Measurements from ENCODE around the gene ATAD1.

ATAD1 gene

DNA sequence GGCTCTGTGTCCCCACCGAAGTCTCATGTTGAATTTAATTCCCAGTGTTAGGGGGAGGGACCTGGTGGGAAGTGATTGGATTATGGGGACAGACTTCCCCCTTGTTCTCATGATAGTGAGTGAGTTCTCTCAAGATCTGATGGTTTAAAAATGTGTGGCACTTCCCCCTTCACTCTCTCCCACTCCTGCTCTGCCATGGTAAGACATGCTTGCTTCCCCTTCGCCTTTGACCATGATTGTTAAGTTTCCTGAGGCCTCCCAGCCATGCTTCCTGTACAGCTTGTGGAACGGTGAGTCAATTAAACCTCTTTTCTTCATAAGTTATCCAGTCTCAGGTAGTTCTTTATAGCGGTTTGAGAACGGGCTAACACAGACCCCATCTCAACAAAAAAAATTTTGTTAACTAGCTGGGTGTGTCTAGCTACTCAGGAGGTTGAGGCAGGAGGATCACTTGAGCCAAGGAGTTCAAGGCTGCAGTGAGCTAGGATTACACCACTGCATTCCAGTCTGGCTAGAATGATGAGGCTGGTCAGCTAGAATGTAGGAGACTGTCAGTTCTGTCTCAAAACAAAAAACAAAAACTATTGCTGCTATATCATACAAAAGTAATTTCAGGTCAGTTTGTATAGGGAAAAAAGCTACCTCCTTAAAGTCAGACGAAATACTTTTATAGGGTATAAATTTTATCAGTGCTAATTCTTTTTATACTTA lies 57.7 kb downstream of the ATAD1 start:
- DNase-seq = no peak
- WGBS (ENCODE audit: extremely low coverage, insufficient coverage, insufficient read length) = no CpG with 5 or more reads among the region's 6 CpGs

GRCh38 chr10:87759551-87759950 lies 58.5 kb downstream of the ATAD1 start:
- Histone ChIP-seq H2BK12ac (ENCODE audit: low read length) (no peak overlapping the region), H2AK5ac (ENCODE audit: low read length) (no peak overlapping the region), H3K27ac (ENCODE audit: low read depth, low read length) (no peak overlapping the region), H3K23ac (ENCODE audit: low read length) (no peak overlapping the region), H3K4me3 (ENCODE audit: low read depth, low read length) (no peak overlapping the region), H4K12ac (ENCODE audit: low read depth, low read length) (no peak overlapping the region), H3K9me3 (ENCODE audit: insufficient read depth, low read depth, low read length) (no peaks in the 10 kb centered on the region), H3K27me3 (ENCODE audit: insufficient read depth, low read length) (no peaks in the 10 kb centered on the region), H3K79me2 (ENCODE audit: control insufficient read depth, insufficient read depth, low read length, poor library complexity) (no peaks in the 10 kb centered on the region), H2AFZ (ENCODE audit: insufficient read depth, low read length, poor library complexity) (no peak overlapping the region), H4K8ac (ENCODE audit: low read depth, low read length) (no peak overlapping the region), H3K79me1 (ENCODE audit: low read length) (no peaks in the 10 kb centered on the region), H2BK120ac (ENCODE audit: insufficient read depth, low read length, poor library complexity) (no peak overlapping the region), H3K14ac (ENCODE audit: low read length) (no peak overlapping the region), H3K18ac (ENCODE audit: low read length) (no peak overlapping the region), H3K4me2 (ENCODE audit: low read length) (no peak overlapping the region), H3K4ac (ENCODE audit: low read depth, low read length) (no peak overlapping the region), H2BK5ac (ENCODE audit: low read depth, low read length, poor library complexity) (no peak overlapping the region), H3K4me1 (ENCODE audit: control insufficient read depth in 1 of 2, insufficient read depth in 2 of 2, low read length in 2 of 2) (no peaks in the 10 kb centered on the region), H3K9ac (ENCODE audit: low read length) (no peak overlapping the region), H3K36me3 (ENCODE audit: control insufficient read depth in 1 of 2, insufficient read depth in 2 of 2, low read length in 2 of 2) (peaks cover 2 to 8% of the 10 kb centered on the region in 2 experiments), H4K91ac (ENCODE audit: low read depth, low read length) (no peak overlapping the region)
- no peak for DNase-seq

More for the DNA sequence above, 57.7 kb downstream of the ATAD1 start:
- no peak overlapping the region for H2AK5ac ChIP-seq (ENCODE audit: low read length)
- H3K4me1 ChIP-seq (ENCODE audit: control insufficient read depth in 1 of 2, insufficient read depth in 2 of 2, low read length in 2 of 2) = no peaks in the 10 kb centered on the region
- H3K4me3 ChIP-seq (ENCODE audit: low read depth, low read length) = no peak overlapping the region
- no peaks in the 10 kb centered on the region for H3K79me2 ChIP-seq (ENCODE audit: control insufficient read depth, insufficient read depth, low read length, poor library complexity)
- H4K8ac ChIP-seq (ENCODE audit: low read depth, low read length) = no peak overlapping the region
- H2BK120ac ChIP-seq (ENCODE audit: insufficient read depth, low read length, poor library complexity) = no peak overlapping the region
- H3K14ac ChIP-seq (ENCODE audit: low read length) = no peak overlapping the region
- H3K79me1 ChIP-seq (ENCODE audit: low read length) = no peaks in the 10 kb centered on the region
- H2AFZ ChIP-seq (ENCODE audit: insufficient read depth, low read length, poor library complexity) = no peak overlapping the region
- H4K12ac ChIP-seq (ENCODE audit: low read depth, low read length) = no peak overlapping the region
- no peak overlapping the region for H3K4ac ChIP-seq (ENCODE audit: low read depth, low read length)
- no peak overlapping the region for H3K18ac ChIP-seq (ENCODE audit: low read length)
- no peak overlapping the region for H2BK12ac ChIP-seq (ENCODE audit: low read length)
- no peak overlapping the region for H4K91ac ChIP-seq (ENCODE audit: low read depth, low read length)
- no peaks in the 10 kb centered on the region for H3K27me3 ChIP-seq (ENCODE audit: insufficient read depth, low read length)
- H3K4me2 ChIP-seq (ENCODE audit: low read length) = no peak overlapping the region
- no peak overlapping the region for H3K27ac ChIP-seq (ENCODE audit: low read depth, low read length)
- no peak overlapping the region for H3K9ac ChIP-seq (ENCODE audit: low read length)
- H3K23ac ChIP-seq (ENCODE audit: low read length) = no peak overlapping the region
- no peak overlapping the region for H2BK5ac ChIP-seq (ENCODE audit: low read depth, low read length, poor library complexity)
- peaks cover 2 to 8% of the 10 kb centered on the region in 2 experiments for H3K36me3 ChIP-seq (ENCODE audit: control insufficient read depth in 1 of 2, insufficient read depth in 2 of 2, low read length in 2 of 2)
- no peaks in the 10 kb centered on the region for H3K9me3 ChIP-seq (ENCODE audit: insufficient read depth, low read depth, low read length)

DNA sequence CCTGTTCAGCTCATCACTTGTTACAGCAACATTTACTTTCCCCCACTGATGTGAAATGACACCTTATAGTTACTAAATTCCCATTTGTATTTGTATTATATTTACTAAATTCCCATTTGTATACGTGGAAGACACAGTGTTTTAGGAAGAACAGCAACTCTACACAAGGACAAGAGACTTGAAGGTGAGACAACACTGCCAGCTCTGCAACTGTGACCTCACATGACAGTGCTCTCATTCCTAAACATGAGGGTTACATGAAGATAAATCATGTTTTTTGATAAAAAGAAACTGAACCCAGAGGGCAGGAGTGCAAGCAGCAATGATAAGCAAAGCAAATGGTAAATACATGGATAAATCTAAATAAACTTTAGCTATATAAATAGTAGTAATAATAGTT lies 60.3 kb downstream of the ATAD1 start:
- Histone ChIP-seq H3K4me2 (ENCODE audit: low read length) (no peak overlapping the region), H2AK5ac (ENCODE audit: low read length) (no peak overlapping the region), H3K27ac (ENCODE audit: low read depth, low read length) (no peak overlapping the region), H2AFZ (ENCODE audit: insufficient read depth, low read length, poor library complexity) (no peak overlapping the region), H4K8ac (ENCODE audit: low read depth, low read length) (no peak overlapping the region), H3K4ac (ENCODE audit: low read depth, low read length) (no peak overlapping the region), H3K79me2 (ENCODE audit: control insufficient read depth, insufficient read depth, low read length, poor library complexity) (no peaks in the 10 kb centered on the region), H3K14ac (ENCODE audit: low read length) (no peak overlapping the region), H2BK5ac (ENCODE audit: low read depth, low read length, poor library complexity) (no peak overlapping the region), H2BK120ac (ENCODE audit: insufficient read depth, low read length, poor library complexity) (no peak overlapping the region), H4K12ac (ENCODE audit: low read depth, low read length) (no peak overlapping the region), H2BK12ac (ENCODE audit: low read length) (no peak overlapping the region), H3K23ac (ENCODE audit: low read length) (no peak overlapping the region), H3K4me1 (ENCODE audit: control insufficient read depth in 1 of 2, insufficient read depth in 2 of 2, low read length in 2 of 2) (no peaks in the 10 kb centered on the region), H3K9ac (ENCODE audit: low read length) (no peak overlapping the region), H3K18ac (ENCODE audit: low read length) (no peak overlapping the region), H3K4me3 (ENCODE audit: low read depth, low read length) (no peak overlapping the region), H3K27me3 (ENCODE audit: insufficient read depth, low read length) (no peaks in the 10 kb centered on the region), H3K79me1 (ENCODE audit: low read length) (no peaks in the 10 kb centered on the region), H4K91ac (ENCODE audit: low read depth, low read length) (no peak overlapping the region), H3K36me3 (ENCODE audit: control insufficient read depth in 1 of 2, insufficient read depth in 2 of 2, low read length in 2 of 2) (peaks cover 2 to 8% of the 10 kb centered on the region in 2 experiments), H3K9me3 (ENCODE audit: insufficient read depth, low read depth, low read length) (no peaks in the 10 kb centered on the region)
- no peak for DNase-seq
- no CpG with 5 or more reads among the region's 1 CpG for whole genome bisulfite sequencing (ENCODE audit: extremely low coverage, insufficient coverage, insufficient read length)

DNA sequence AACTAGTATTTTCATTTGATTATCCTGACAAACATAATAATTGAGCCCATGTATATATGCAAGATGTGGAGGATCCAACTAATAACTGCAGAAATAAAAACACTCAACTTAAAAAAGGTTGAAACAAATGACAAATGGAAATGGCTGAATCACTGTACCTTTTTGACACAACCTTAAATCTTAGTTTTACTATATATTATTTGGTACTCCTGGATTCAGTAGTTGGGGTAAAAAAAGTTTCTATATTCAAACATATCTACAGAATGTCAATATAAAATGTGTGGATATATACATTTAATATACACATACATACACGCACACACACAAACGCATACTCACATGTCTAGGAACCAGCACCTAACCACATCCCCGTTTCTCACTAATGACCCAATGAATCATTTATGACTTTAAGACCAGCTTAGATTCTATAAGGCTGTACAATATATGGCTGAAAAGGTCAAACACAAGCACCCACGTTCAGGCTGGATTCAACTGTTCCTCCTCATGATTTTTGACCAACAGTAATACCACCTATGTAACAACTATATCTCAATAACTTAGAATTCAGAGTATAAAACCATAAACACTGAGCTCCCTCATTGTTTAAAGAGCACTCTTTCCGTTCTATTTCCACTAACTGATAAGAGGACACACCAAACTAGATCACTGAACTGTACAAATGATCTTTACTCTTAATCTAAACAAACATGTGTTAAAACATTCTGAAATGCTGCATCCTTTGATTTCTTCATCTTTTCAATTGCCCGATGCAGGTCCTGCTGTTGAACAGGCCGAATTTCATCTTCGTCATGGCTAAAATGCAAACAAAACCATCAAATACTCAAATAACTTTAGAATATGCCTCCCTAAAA lies 63.8 kb downstream of the ATAD1 start:
- H4K91ac ChIP-seq (ENCODE audit: low read depth, low read length) = no peak overlapping the region
- DNase-seq = no peak
- H3K4ac ChIP-seq (ENCODE audit: low read depth, low read length) = no peak overlapping the region
- no peak overlapping the region for H2BK12ac ChIP-seq (ENCODE audit: low read length)
- no peak overlapping the region for H2BK5ac ChIP-seq (ENCODE audit: low read depth, low read length, poor library complexity)
- no peak overlapping the region for H2AK5ac ChIP-seq (ENCODE audit: low read length)
- H3K79me1 ChIP-seq (ENCODE audit: low read length) = no peaks in the 10 kb centered on the region
- H3K14ac ChIP-seq (ENCODE audit: low read length) = no peak overlapping the region
- WGBS (ENCODE audit: extremely low coverage, insufficient coverage, insufficient read length) = 80% methylated on average over 1 of the region's 8 CpGs
- H3K36me3 ChIP-seq (ENCODE audit: control insufficient read depth in 1 of 2, insufficient read depth in 2 of 2, low read length in 2 of 2) = peaks cover 2 to 5% of the 10 kb centered on the region in 2 experiments
- H3K9me3 ChIP-seq (ENCODE audit: insufficient read depth, low read depth, low read length) = no peaks in the 10 kb centered on the region
- H2BK120ac ChIP-seq (ENCODE audit: insufficient read depth, low read length, poor library complexity) = no peak overlapping the region
- no peak overlapping the region for H4K8ac ChIP-seq (ENCODE audit: low read depth, low read length)
- no peak overlapping the region for H2AFZ ChIP-seq (ENCODE audit: insufficient read depth, low read length, poor library complexity)
- H3K79me2 ChIP-seq (ENCODE audit: control insufficient read depth, insufficient read depth, low read length, poor library complexity) = no peaks in the 10 kb centered on the region
- no peak overlapping the region for H3K4me3 ChIP-seq (ENCODE audit: low read depth, low read length)
- H3K27me3 ChIP-seq (ENCODE audit: insufficient read depth, low read length) = no peaks in the 10 kb centered on the region
- H3K18ac ChIP-seq (ENCODE audit: low read length) = no peak overlapping the region
- no peak overlapping the region for H3K27ac ChIP-seq (ENCODE audit: low read depth, low read length)
- no peak overlapping the region for H3K23ac ChIP-seq (ENCODE audit: low read length)
- H3K9ac ChIP-seq (ENCODE audit: low read length) = no peak overlapping the region
- H4K12ac ChIP-seq (ENCODE audit: low read depth, low read length) = no peak overlapping the region
- no peak overlapping the region for H3K4me2 ChIP-seq (ENCODE audit: low read length)
- H3K4me1 ChIP-seq (ENCODE audit: control insufficient read depth in 1 of 2, insufficient read depth in 2 of 2, low read length in 2 of 2) = no peaks in the 10 kb centered on the region
